ENCODE measurements around the gene APBA1. TPM values are rescaled to one million over a fixed set of nuclear protein-coding genes. Genes with fewer than 3 reads are reported as not detected.
A peak's percentile ranks its signal among the peaks of the same experiment; 100 is the strongest.

Gene APBA1
- total RNA-seq, 5 donors from 2014 or later (not counting 1 experiment from before 2014, with no cell fraction given) = 0.51 to 1.8 (median 0.78) TPM

GRCh38 chr9:69496846-69497450 lies 175.2 kb downstream of the APBA1 start:
- Histone ChIP-seq H3K9me3 (no peaks in the 10 kb centered on the region), H3K36me3 (ENCODE audit: control insufficient read depth in 2 of 2, extremely low read depth in 1 of 2, insufficient read depth in 1 of 2, low read length in 1 of 2) (no peaks in the 10 kb centered on the region), H3K27me3 (replicated peaks in 1 of 2; ENCODE audit: control insufficient read depth in 2 of 2, extremely low read depth in 1 of 2, insufficient read depth in 2 of 2, low read length in 1 of 2) (no peaks in the 10 kb centered on the region), H3K4me3 (ENCODE audit: control insufficient read depth in 1 of 2, extremely low read depth in 1 of 2, low read length in 1 of 2) (no peak overlapping the region), H3K27ac (ENCODE audit: low read length) (no peak overlapping the region), H3K4me1 (ENCODE audit: control insufficient read depth in 1 of 2, extremely low read depth in 1 of 2, insufficient read depth in 2 of 2, low read length in 2 of 2) (no peaks in the 10 kb centered on the region)
- DNase-seq = no peak
- Mint-ChIP-seq H3K9me3 (no peaks in the 10 kb centered on the region), H3K27ac (no peak overlapping the region), H3K36me3 (no peaks in the 10 kb centered on the region), H3K4me3 (no peak overlapping the region), H3K4me1 (no peaks in the 10 kb centered on the region), H3K27me3 (no peaks in the 10 kb centered on the region)
- whole genome bisulfite sequencing (ENCODE audit: insufficient coverage) = 100% methylated on average over 1 of the region's 4 CpGs
- POLR2A ChIA-PET = no interaction called here
- ATAC-seq (replicated peaks in 1 of 4) = no peak
- CTCF ChIA-PET = no interaction called here

GRCh38 chr9:69495296-69495695 lies 176.9 kb downstream of the APBA1 start:
- no peak overlapping the region for H3K4me3 Mint-ChIP-seq
- no peak for ATAC-seq (replicated peaks in 1 of 4)
- peaks cover 0 to 3% (median 0%) of the 10 kb centered on the region in 3 donors for H3K9me3 Mint-ChIP-seq
- ChIA-PET POLR2A (no interaction called here), CTCF (no interaction called here)
- no peak overlapping the region for H3K4me3 ChIP-seq (ENCODE audit: control insufficient read depth in 1 of 2, extremely low read depth in 1 of 2, low read length in 1 of 2)
- no peak for DNase-seq
- no peak overlapping the region for H3K27ac ChIP-seq (ENCODE audit: low read length)
- no peaks in the 10 kb centered on the region for H3K27me3 ChIP-seq (replicated peaks in 1 of 2; ENCODE audit: control insufficient read depth in 2 of 2, extremely low read depth in 1 of 2, insufficient read depth in 2 of 2, low read length in 1 of 2)
- H3K4me1 ChIP-seq (ENCODE audit: control insufficient read depth in 1 of 2, extremely low read depth in 1 of 2, insufficient read depth in 2 of 2, low read length in 2 of 2) = no peaks in the 10 kb centered on the region
- no peaks in the 10 kb centered on the region for H3K36me3 Mint-ChIP-seq
- WGBS (ENCODE audit: insufficient coverage) = 79% methylated on average over 9 of the region's 10 CpGs
- no peaks in the 10 kb centered on the region for H3K36me3 ChIP-seq (ENCODE audit: control insufficient read depth in 2 of 2, extremely low read depth in 1 of 2, insufficient read depth in 1 of 2, low read length in 1 of 2)
- no peaks in the 10 kb centered on the region for H3K27me3 Mint-ChIP-seq
- no peak overlapping the region for H3K27ac Mint-ChIP-seq
- no peaks in the 10 kb centered on the region for H3K9me3 ChIP-seq
- no peaks in the 10 kb centered on the region for H3K4me1 Mint-ChIP-seq

DNA sequence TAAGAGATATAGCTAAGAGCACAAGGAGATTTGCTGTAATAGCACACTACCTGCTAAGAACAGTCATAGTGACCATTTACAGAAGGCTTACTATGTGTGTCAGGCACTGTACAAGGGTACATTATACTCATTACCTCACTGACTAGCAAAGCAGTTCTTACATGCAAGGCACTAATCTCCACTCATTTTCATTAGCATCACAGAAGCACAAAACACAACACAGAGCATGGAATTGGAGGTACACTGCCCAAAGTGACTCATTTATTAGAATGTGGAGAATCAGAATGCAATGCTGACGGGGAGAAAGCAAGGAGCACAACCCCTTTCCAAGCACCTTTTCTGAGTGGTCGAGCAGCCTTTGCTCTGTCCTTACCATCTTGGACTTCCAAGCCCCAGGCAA lies 177.4 kb downstream of the APBA1 start:
- H3K27ac ChIP-seq (ENCODE audit: low read length) = no peak overlapping the region
- no peaks in the 10 kb centered on the region for H3K9me3 ChIP-seq
- Mint-ChIP-seq H3K4me1 (no peaks in the 10 kb centered on the region), H3K36me3 (no peaks in the 10 kb centered on the region), H3K27ac (no peak overlapping the region), H3K27me3 (no peaks in the 10 kb centered on the region), H3K9me3 (peaks cover 0 to 3% (median 0%) of the 10 kb centered on the region in 3 donors), H3K4me3 (no peak overlapping the region)
- H3K27me3 ChIP-seq (replicated peaks in 1 of 2; ENCODE audit: control insufficient read depth in 2 of 2, extremely low read depth in 1 of 2, insufficient read depth in 2 of 2, low read length in 1 of 2) = no peaks in the 10 kb centered on the region
- ATAC-seq (replicated peaks in 1 of 4) = no peak
- CTCF ChIA-PET = no interaction called here
- H3K4me1 ChIP-seq (ENCODE audit: control insufficient read depth in 1 of 2, extremely low read depth in 1 of 2, insufficient read depth in 2 of 2, low read length in 2 of 2) = no peaks in the 10 kb centered on the region
- no peak for DNase-seq
- WGBS (ENCODE audit: insufficient coverage) = 100% methylated on average over 1 of the region's 2 CpGs
- no peaks in the 10 kb centered on the region for H3K36me3 ChIP-seq (ENCODE audit: control insufficient read depth in 2 of 2, extremely low read depth in 1 of 2, insufficient read depth in 1 of 2, low read length in 1 of 2)
- H3K4me3 ChIP-seq (ENCODE audit: control insufficient read depth in 1 of 2, extremely low read depth in 1 of 2, low read length in 1 of 2) = no peak overlapping the region
- POLR2A ChIA-PET = no interaction called here

- Mint-ChIP-seq H3K4me3 (no peak overlapping the region), H3K27ac (no peak overlapping the region), H3K9me3 (peaks cover 0 to 3% (median 0%) of the 10 kb centered on the region in 3 donors), H3K27me3 (no peaks in the 10 kb centered on the region), H3K36me3 (no peaks in the 10 kb centered on the region), H3K4me1 (no peaks in the 10 kb centered on the region)
- Histone ChIP-seq H3K36me3 (ENCODE audit: control insufficient read depth in 2 of 2, extremely low read depth in 1 of 2, insufficient read depth in 1 of 2, low read length in 1 of 2) (no peaks in the 10 kb centered on the region), H3K9me3 (no peaks in the 10 kb centered on the region), H3K4me1 (ENCODE audit: control insufficient read depth in 1 of 2, extremely low read depth in 1 of 2, insufficient read depth in 2 of 2, low read length in 2 of 2) (no peaks in the 10 kb centered on the region), H3K27me3 (replicated peaks in 1 of 2; ENCODE audit: control insufficient read depth in 2 of 2, extremely low read depth in 1 of 2, insufficient read depth in 2 of 2, low read length in 1 of 2) (no peaks in the 10 kb centered on the region), H3K27ac (ENCODE audit: low read length) (no peak overlapping the region), H3K4me3 (ENCODE audit: control insufficient read depth in 1 of 2, extremely low read depth in 1 of 2, low read length in 1 of 2) (no peak overlapping the region)
- DNase-seq (no peak), ATAC-seq (replicated peaks in 1 of 4) (no peak)
- ChIA-PET CTCF (no interaction called here), POLR2A (no interaction called here)
- 100% methylated on average over 2 of the region's 4 CpGs for WGBS (ENCODE audit: insufficient coverage)
These were observed 178.0 kb downstream of the APBA1 start for GRCh38 chr9:69494208-69494607.

- ChIA-PET POLR2A (no interaction called here), CTCF (no interaction called here)
- peaks cover 0 to 3% (median 0%) of the 10 kb centered on the region in 3 donors for H3K9me3 Mint-ChIP-seq
- no peak overlapping the region for H3K4me3 ChIP-seq (ENCODE audit: control insufficient read depth in 1 of 2, extremely low read depth in 1 of 2, low read length in 1 of 2)
- no peak overlapping the region for H3K4me3 Mint-ChIP-seq
- peak overlapping the region; percentile 47 for H3K27ac ChIP-seq (ENCODE audit: low read length)
- no peaks in the 10 kb centered on the region for H3K27me3 ChIP-seq (replicated peaks in 1 of 2; ENCODE audit: control insufficient read depth in 2 of 2, extremely low read depth in 1 of 2, insufficient read depth in 2 of 2, low read length in 1 of 2)
- DNase-seq = no peak
- no peaks in the 10 kb centered on the region for H3K9me3 ChIP-seq
- peak overlapping the region in 1 of 2 donors; percentile 63 for H3K27ac Mint-ChIP-seq
- H3K36me3 ChIP-seq (ENCODE audit: control insufficient read depth in 2 of 2, extremely low read depth in 1 of 2, insufficient read depth in 1 of 2, low read length in 1 of 2) = no peaks in the 10 kb centered on the region
- no CpG with 5 or more reads among the region's 3 CpGs for WGBS (ENCODE audit: insufficient coverage)
- peaks cover 0 to 7% (median 5%) of the 10 kb centered on the region in 3 donors for H3K4me1 Mint-ChIP-seq
- no peaks in the 10 kb centered on the region for H3K27me3 Mint-ChIP-seq
- peaks cover 2% of the 10 kb centered on the region for H3K36me3 Mint-ChIP-seq
- no peak for ATAC-seq (replicated peaks in 1 of 4)
- peaks cover 0 to 3% of the 10 kb centered on the region in 2 experiments for H3K4me1 ChIP-seq (ENCODE audit: control insufficient read depth in 1 of 2, extremely low read depth in 1 of 2, insufficient read depth in 2 of 2, low read length in 2 of 2)
These were observed 185.7 kb downstream of the APBA1 start for GRCh38 chr9:69486498-69486897.

- Histone ChIP-seq H3K27ac (ENCODE audit: low read length) (no peak overlapping the region), H3K9me3 (no peaks in the 10 kb centered on the region), H3K4me1 (ENCODE audit: control insufficient read depth in 1 of 2, extremely low read depth in 1 of 2, insufficient read depth in 2 of 2, low read length in 2 of 2) (peaks cover 0 to 3% of the 10 kb centered on the region in 2 experiments), H3K36me3 (ENCODE audit: control insufficient read depth in 2 of 2, extremely low read depth in 1 of 2, insufficient read depth in 1 of 2, low read length in 1 of 2) (no peaks in the 10 kb centered on the region), H3K27me3 (replicated peaks in 1 of 2; ENCODE audit: control insufficient read depth in 2 of 2, extremely low read depth in 1 of 2, insufficient read depth in 2 of 2, low read length in 1 of 2) (no peaks in the 10 kb centered on the region), H3K4me3 (ENCODE audit: control insufficient read depth in 1 of 2, extremely low read depth in 1 of 2, low read length in 1 of 2) (no peak overlapping the region)
- ChIA-PET CTCF (interaction anchor here in 1 of 2 donors (0.5 kb wide), 1 partner anchor 25 kb away, joined by 3 read pairs; no protein-coding TSS in a partner anchor), POLR2A (no interaction called here)
- Mint-ChIP-seq H3K36me3 (peaks cover 2% of the 10 kb centered on the region), H3K4me1 (peaks cover 0 to 7% (median 5%) of the 10 kb centered on the region in 3 donors), H3K27me3 (no peaks in the 10 kb centered on the region), H3K9me3 (no peaks in the 10 kb centered on the region), H3K27ac (no peak overlapping the region), H3K4me3 (no peak overlapping the region)
- DNase-seq = peak in 1 of 35 experiments; percentile 17
- ATAC-seq (replicated peaks in 1 of 4) = no peak
- WGBS (ENCODE audit: insufficient coverage) = 71% methylated on average over 4 of the region's 4 CpGs
These were observed 186.7 kb downstream of the APBA1 start for GRCh38 chr9:69485466-69485865.

Data from T-cell (primary cell).